ENCODE measurements around the gene DUX4.
"Not testable (repeated sequence)": the region's sequence is repeated elsewhere in the genome, so short reads cannot be mapped to it uniquely, and the experiment has no call there.

GRCh38 chr4:190175436-190175835 lies 1.9 kb downstream of the DUX4 start:
- TF ChIP-seq EZH2 (IDR thresholded peaks at IDR 0.05; ENCODE audit: borderline replicate concordance, insufficient read depth, low read depth, low read length, poor library complexity, severe bottlenecking); CTCF (IDR thresholded peaks at IDR 0.05): not testable (repeated sequence)

All from B cell (primary cell).